Heart left ventricle (tissue), 16 donors: Measurements from ENCODE around the gene LRBA. TPM values are rescaled to one million over a fixed set of nuclear protein-coding genes. Genes with fewer than 3 reads are reported as not detected.

Source experiments
- ATAC-seq, 4 donors: fragments of 200-7000 bp; cut with Tn5 transposase; one replicate each; pipeline ENCODE4 v1.9.1; 2020 to 2022; ENCODE audit warnings: moderate library complexity in 4 of 4, mild to moderate bottlenecking in 3 of 4, moderate number of reproducible peaks in 1 of 4
- DNase-seq, 5 donors: peaks; one replicate each; pipeline ENCODE4 v3.0.0-alpha.2; 2020
- H3K27ac ChIP-seq, 12 donors: fragments of 200-600 bp; sonication (generic) in 4 of 12; one replicate each; pipeline versions ENCODE4 v1.5.0 to v1.8.0; 2016 to 2022; ENCODE audit warnings: mild to moderate bottlenecking in 2 of 12
- H3K27me3 ChIP-seq, 9 donors: fragments of 200-600 bp; sonication (generic) in 2 of 9; one replicate each; pipeline versions ENCODE4 v1.5.1 to v1.8.0; 2016 to 2022; ENCODE audit warnings: mild to moderate bottlenecking in 3 of 9
- H3K36me3 ChIP-seq, 9 donors: fragments of 200-600 bp; sonication (generic) in 2 of 9; one replicate each; pipeline versions ENCODE4 v1.5.0 to v1.8.0; 2018 to 2022; ENCODE audit warnings: mild to moderate bottlenecking in 2 of 9
- H3K4me1 ChIP-seq, 12 donors: fragments of 200-600 bp; sonication (generic) in 4 of 12; one replicate each; pipeline versions ENCODE4 v1.5.0 to v1.8.0; 2016 to 2022; ENCODE audit warnings: mild to moderate bottlenecking in 3 of 12
- H3K4me3 ChIP-seq, 12 donors: fragments of 200-600 bp; sonication (generic) in 4 of 12; one replicate each; pipeline versions ENCODE4 v1.5.0 to v1.8.0; 2017 to 2022; ENCODE audit warnings: mild to moderate bottlenecking in 9 of 12, moderate library complexity in 4 of 12
- H3K9me3 ChIP-seq, 12 donors: fragments of 200-600 bp; sonication (generic) in 4 of 12; one replicate each; pipeline versions ENCODE4 v1.5.0 to v1.8.0; 2016 to 2022; ENCODE audit warnings: mild to moderate bottlenecking in 1 of 12
- CTCF ChIP-seq, 12 donors: fragments of 200-600 bp; sonication (generic) in 4 of 12; IDR thresholded peaks; one replicate each; pipeline versions ENCODE4 v1.5.0 to v1.8.0; 2018 to 2022; ENCODE audit warnings: antibody characterized with exemption in 12 of 12, mild to moderate bottlenecking in 5 of 12
- POLR2A ChIP-seq, 2 donors: fragments of 450-650 bp; IDR thresholded peaks; one replicate each; pipeline ENCODE4 v1.6.1; 2017; ENCODE audit warnings: antibody characterized with exemption in 2 of 2, mild to moderate bottlenecking in 2 of 2, moderate library complexity in 2 of 2
- WGBS, 4 donors: extraction: QIAGEN DNeasy Blood & Tissue Kit in 2 of 4; methylation state at CpG; one replicate each; pipeline versions ENCODE4 v1.1.5 to v1.1.7; 2013 to 2018; 5-methylcytosine and 5-hydroxymethylcytosine counted together
- intact Hi-C, 10 donors: fragments of 100-400 bp; cut with DNase I; formaldehyde crosslinking; loops; one replicate each; pipeline versions ENCODE4 v1.11.1 to v1.14.2; 2022
- polyA plus RNA-seq, 2 donors: library from polyadenylated mRNA; stranded (reverse); fragments of 200-250 nt; gene quantifications; one replicate each; pipeline ENCODE4 v1.2.3, GENCODE V29; 2013
- total RNA-seq, 9 donors: library from RNA; depleted of rRNA in 2 of 9; stranded (reverse); fragments of >200 nt in 2 of 9; fragmentation: NEBNext Ultra II Directional in 3 of 9; extraction: Animal tissue kit (Norgen Biotek cat#: 25700) in 3 of 9; gene quantifications; one replicate each; pipeline versions ENCODE4 v1.1.0 to v1.2.4, GENCODE V29; 2016 to 2023
- donor health status: ischemic (EF 13 %, LVEDD 7.1; RV severe dilation, severe dysfunction).
- donor health status: healthy with polysubstance abuse.
- donor health status: DM: no; HTN: yes; CAD: no.
- donor health status: DM: no; HTN: no; CAD: no.
- donor health status: ischemic (EF 25% LVEDD 6.9; RV normal size, moderate dysfunction).
- donor health status: ischemic (EF 25% LVEDD 5.7; RV mildly dilated, moderate dysfunction).
- donor health status: healthy.
- donor health status: DM: yes; HTN: yes; CAD: no.
- donor health status: ischemic (EF 35%, LVEDD 5.7; RV mildly dilated, moderate dysfunction).
- donor health status: nonischemic (EF 11% LVEDD 7.7; RV severe dilation, severe dysfunction).
- donor health status: DM: yes; HTN: yes; CAD: no.
- donor health status: PGD.
- donor health status: ischemic (EF 29% LVEDD 5.4; RV normal size, mild dysfunction).
- donor health status: nonischemic (EF 23%, LVEDD 6.1; RV moderate dilation, normal function).

Gene LRBA
- total and polyA plus RNA-seq, 11 donors: 6.5 to 35.1 (median 22.6) TPM

DNA sequence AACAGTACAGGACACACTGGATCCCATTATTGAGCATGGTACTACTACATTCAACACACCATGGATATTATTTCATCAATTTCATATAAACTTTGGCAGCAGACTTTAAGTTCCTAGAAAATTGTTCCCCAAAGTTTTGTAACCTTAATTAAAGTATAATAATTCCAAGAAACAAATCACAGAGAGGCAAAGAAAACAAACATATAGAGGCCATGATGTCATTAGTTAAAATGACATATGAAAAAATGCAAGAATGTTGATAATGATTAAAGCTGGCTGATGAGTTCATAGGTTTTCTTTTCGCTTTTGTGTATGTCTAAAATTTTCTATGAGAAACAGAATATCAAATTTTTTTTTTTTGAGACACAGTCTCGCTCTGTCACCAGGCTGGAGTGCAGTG is 26.8 kb downstream of the LRBA start:
- TF ChIP-seq CTCF (IDR thresholded peaks at IDR 0.05): no peak
- TF ChIP-seq POLR2A (IDR thresholded peaks at IDR 0.05): no peak
- intact Hi-C loops: no loop called here
- no peaks in the 10 kb centered on the region for H3K9me3 ChIP-seq
- H3K4me1 ChIP-seq: no peaks in the 10 kb centered on the region
- ATAC-seq (no peak), DNase-seq (no peak)
- 90 to 96% (median 94%) methylated on average over 2 of the region's 2 CpGs for WGBS, 4 donors
- H3K27me3 ChIP-seq: no peaks in the 10 kb centered on the region
- no peak overlapping the region for H3K4me3 ChIP-seq
- H3K36me3 ChIP-seq: no peaks in the 10 kb centered on the region
- no peak overlapping the region for H3K27ac ChIP-seq

GRCh38 chr4:150987204-150987603 is 27.9 kb downstream of the LRBA start:
- H3K27me3 ChIP-seq: no peaks in the 10 kb centered on the region
- WGBS, 4 donors: 96 to 97% (median 97%) methylated on average over 3 of the region's 3 CpGs
- no peak overlapping the region for H3K4me3 ChIP-seq
- H3K27ac ChIP-seq: no peak overlapping the region
- H3K9me3 ChIP-seq: no peaks in the 10 kb centered on the region
- DNase-seq (no peak), ATAC-seq (no peak)
- TF ChIP-seq POLR2A (IDR thresholded peaks at IDR 0.05) (no peak), CTCF (IDR thresholded peaks at IDR 0.05) (no peak)
- H3K4me1 ChIP-seq: no peaks in the 10 kb centered on the region
- no peaks in the 10 kb centered on the region for H3K36me3 ChIP-seq
- intact Hi-C loops: no loop called here

- Histone ChIP-seq H3K27ac (no peak overlapping the region), H3K27me3 (no peaks in the 10 kb centered on the region), H3K4me1 (no peaks in the 10 kb centered on the region), H3K36me3 (no peaks in the 10 kb centered on the region), H3K4me3 (no peak overlapping the region), H3K9me3 (no peaks in the 10 kb centered on the region)
- intact Hi-C loops: no loop called here
- no peak for ATAC-seq
- TF ChIP-seq CTCF (IDR thresholded peaks at IDR 0.05): no peak
- TF ChIP-seq POLR2A (IDR thresholded peaks at IDR 0.05): no peak
- DNase-seq: no peak
- WGBS, 4 donors: 89 to 97% (median 95%) methylated on average over 4 of the region's 4 CpGs
Observed at GRCh38 chr4:150986085-150986484, 29.0 kb downstream of the LRBA start.

DNA sequence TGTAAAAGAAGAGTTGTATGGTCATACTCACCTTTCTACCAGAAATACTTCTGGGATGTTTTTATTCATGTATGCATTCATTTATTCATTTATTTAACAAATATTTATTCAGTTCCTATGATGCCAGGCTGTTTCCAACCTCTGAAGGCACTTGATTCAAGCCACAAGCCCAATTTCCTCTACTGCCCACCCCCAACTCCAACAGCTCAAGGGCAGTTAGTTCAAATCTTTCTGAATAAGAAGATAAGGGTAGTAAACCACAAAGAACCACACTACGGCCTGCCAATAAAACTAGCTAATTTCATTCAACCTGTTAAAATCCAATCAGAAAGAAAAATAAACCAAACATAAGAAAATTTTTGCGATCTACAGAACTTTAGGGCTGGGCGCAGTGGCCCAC is 31.2 kb downstream of the LRBA start:
- TF ChIP-seq CTCF (IDR thresholded peaks at IDR 0.05) (no peak), POLR2A (IDR thresholded peaks at IDR 0.05) (no peak)
- Histone ChIP-seq H3K4me3 (no peak overlapping the region), H3K4me1 (no peaks in the 10 kb centered on the region), H3K27me3 (no peaks in the 10 kb centered on the region), H3K36me3 (no peaks in the 10 kb centered on the region), H3K9me3 (no peaks in the 10 kb centered on the region), H3K27ac (no peak overlapping the region)
- no peak for ATAC-seq
- intact Hi-C loops: no loop called here
- DNase-seq: no peak
- WGBS, 4 donors: 90 to 98% (median 96%) methylated on average over 3 of the region's 3 CpGs
